Fibroblast of gingiva (primary cell): Measurements from ENCODE around the gene PPP1R9A.
A peak's percentile ranks its signal among the peaks of the same experiment; 100 is the strongest.

ENCODE experiments used
- DNase-seq: peaks from one replicate; pipeline ENCODE4 v3.0.0-alpha.2; 2011; ENCODE audit warnings: low read depth

Gene PPP1R9A

DNA sequence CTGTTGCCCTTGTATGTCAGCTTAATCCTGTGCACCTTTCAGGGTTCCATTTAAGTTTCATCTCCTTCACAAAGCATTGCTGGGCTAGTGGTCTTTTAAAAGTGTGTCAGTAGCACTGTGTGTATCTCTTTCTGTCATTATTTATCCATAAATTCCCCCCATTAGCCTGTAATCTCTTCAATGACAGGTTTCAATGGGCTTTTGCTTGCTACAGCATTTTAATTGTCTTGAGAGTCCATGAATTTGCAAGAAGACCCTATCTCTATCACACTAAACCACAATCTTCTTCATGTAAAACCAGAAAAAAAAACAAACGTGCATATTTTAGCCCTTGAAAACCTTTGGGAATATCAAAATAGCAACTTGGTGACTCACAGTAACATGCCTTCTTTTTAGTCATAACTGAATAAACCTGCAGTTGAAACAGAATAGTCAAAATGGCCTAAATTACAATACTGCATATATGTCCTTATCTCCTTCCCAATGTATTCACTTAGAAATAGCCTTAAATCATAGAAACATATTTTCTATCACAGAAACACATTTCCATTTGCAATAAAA is 298.4 kb downstream of the PPP1R9A start:
- DNase-seq, result peak; percentile 48

- DNase-seq, result no peak
Measured at GRCh38 chr7:95209276-95209675, 301.9 kb downstream of the PPP1R9A start.

- DNase-seq, result no peak
Measured at GRCh38 chr7:95209788-95210187, 302.4 kb downstream of the PPP1R9A start.

GRCh38 chr7:95213148-95213547 is 305.8 kb downstream of the PPP1R9A start:
- DNase-seq, result peak; percentile 9

GRCh38 chr7:95213809-95214492 is 306.6 kb downstream of the PPP1R9A start:
- DNase-seq, result peak; percentile 78

- DNase-seq, result no peak
Measured at GRCh38 chr7:95219721-95220120, 312.3 kb downstream of the PPP1R9A start.

DNA sequence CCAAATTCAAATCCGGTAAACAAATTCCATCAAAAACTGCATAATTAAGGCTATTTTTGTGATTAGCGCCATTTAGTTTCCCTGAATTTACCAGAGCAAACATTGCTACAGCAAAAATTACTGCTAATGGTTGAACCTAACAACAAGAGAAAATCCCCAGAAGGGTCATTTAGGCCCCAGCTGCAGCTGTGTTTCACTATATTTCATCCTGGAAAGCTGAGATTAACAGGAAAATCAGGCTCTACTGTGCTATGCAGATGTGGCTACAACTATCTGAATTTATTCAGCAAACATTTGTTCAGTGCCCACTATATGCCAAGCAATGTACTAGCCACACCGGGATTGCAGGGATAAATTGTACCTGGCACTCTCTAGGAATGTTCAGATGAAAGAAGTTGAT is 312.9 kb downstream of the PPP1R9A start:
- no peak for DNase-seq

GRCh38 chr7:95225301-95225700 is 317.9 kb downstream of the PPP1R9A start:
- DNase-seq, result no peak

DNA sequence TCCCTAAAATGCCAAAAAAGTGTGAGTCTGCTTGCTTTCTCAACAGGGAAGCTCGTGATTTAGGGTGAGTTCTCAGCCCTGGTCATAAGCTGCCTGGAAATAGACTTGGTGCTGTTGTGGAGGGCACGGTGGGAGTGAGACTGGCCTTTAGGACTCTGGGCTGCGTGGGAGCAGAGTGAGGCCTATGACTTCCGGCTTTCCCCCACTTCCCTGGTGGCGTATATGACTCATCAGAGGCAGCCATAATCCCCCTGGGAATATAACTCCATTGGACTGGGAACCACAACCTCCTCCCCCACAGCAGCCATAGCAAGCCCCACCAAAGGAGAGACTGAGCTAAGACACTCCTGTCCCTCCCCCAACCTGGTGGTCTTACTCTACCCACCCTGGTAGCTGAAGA is 321.9 kb downstream of the PPP1R9A start:
- DNase-seq, result no peak

DNA sequence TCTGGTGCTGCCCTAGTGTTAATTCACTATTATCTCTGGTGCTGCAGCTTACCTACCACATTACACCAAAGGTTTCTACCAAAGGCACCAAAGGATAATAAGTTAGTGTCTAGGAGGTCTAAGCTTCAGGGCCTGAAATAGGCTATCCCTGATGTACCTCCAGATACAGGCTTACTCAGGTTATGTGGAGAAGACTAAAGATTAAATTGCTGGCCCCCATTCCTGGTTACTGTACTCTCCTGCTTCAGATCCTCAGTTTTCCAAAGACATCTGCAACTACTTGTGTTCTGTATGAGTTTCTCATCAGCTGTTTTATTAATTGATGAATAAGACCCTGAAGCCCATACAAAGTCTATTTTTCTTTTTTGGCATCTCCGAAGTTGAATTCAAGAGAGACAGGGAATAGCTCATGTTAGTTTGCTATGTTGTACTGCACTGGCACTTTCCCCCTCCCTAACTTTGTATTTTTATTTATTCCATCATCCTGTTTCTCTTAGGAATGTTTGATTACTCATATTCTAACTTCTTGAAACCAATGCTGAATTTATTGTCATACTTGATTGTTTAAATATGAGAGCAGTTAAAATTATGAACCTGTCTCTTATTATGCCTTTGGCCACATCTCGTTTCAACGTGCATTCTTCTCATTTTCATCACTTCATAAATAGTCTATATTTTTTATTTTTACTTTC is 331.0 kb downstream of the PPP1R9A start:
- no peak for DNase-seq

- DNase-seq, result no peak
Measured at GRCh38 chr7:95240921-95241320, 333.5 kb downstream of the PPP1R9A start.

DNA sequence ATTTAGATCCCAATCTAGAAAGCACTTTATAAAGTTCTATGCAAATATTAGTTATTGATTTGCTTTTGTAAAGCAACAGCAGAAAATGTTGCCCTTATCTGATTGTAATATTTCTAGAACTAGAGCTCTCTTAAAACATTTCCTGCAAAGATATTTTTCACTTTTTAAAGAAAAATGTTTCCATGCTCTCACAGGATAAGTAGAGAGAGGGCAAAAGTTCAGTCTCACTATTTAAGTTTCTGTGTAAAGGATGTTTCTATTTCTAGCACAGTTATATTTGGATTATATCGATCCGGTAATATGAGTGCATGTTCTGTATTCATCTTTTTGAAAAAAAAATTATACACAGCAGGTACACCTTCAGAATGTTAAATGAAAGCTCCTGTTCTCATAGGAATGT is 334.9 kb downstream of the PPP1R9A start:
- DNase-seq, result no peak

DNA sequence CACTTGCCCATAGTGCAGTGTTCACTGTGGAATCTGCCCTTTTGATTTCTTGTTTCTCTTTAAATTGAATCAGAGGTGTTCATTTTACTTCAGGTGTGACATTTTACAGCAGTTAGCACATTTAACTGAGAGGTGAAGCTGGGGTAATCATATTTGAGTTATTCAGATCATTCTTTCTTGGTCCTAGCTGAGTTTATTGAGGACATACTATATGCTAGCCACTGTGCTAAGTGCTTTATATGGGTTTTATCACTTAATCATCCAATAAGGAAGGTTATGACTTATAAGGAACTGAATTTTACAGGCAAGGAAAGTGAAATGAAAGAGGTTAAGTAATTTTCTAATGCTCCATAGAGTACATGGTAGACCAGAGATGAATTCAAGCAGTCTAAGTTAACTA is 337.2 kb downstream of the PPP1R9A start:
- no peak for DNase-seq

GRCh38 chr7:95245828-95246500 is 338.6 kb downstream of the PPP1R9A start:
- DNase-seq, result no peak

DNA sequence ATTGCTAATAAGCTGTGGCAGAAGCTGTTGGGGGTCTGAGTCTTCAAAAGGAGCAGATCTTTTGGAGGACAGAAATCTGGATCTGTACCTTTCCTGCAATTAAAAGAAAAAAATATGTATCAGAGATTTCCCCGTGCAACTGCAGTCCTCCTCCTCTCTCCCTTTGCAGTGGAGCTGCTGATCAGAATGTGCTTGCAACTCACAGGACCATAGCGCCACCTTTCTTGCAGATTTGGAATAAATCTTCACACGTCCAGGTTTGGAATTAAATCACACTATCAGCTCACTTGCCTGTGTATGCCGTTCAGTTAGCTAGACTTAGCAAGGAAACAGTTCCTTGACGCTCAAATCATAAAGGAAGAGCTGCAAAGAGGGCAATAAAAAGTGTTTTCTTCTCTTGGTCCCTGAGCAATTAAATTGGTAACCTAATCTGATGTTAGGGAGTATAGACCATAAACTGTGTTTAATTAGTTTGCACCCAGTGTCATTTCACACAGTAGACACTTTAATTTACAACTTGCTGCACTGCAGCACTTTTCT is 339.5 kb downstream of the PPP1R9A start:
- DNase-seq, result peak; percentile 66

DNA sequence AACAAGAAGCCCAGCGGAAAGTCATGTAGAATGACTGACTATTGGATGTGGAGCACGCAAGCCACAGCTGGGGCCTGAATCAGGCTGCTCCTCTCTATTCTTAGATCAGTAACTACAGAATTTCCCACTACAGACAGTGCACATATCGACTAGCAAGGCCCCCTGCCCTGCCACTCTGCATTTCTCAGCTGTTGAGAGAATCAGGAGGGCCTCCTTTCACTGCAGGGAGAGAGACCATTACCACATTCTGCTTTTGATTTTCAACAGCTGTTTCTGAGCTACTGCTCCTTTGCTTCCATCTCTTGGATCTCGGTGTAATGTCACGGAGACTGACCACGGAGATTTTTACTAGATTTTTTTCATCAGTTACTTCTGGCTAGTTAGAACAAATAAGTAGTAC is 343.2 kb downstream of the PPP1R9A start:
- DNase-seq, result no peak

- no peak for DNase-seq
Measured at GRCh38 chr7:95251966-95252365, 344.6 kb downstream of the PPP1R9A start.

DNA sequence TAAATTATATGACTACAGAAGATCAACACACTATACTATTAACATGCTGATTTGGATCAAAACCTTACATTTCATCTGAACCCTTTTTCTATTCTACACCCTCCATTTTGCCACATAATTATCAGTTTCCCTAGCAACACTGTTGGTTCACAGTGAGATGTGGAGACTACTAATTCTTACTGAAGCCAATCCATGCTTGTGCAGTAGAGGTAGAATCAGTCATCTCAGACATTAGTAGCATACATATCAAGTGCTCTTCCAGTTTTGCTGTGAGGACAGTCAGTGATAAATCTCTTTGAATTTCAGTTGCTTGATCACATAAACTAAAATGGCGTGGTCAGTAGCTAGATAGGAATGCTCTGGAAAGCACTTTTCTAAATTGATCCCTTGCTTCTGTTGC is 346.6 kb downstream of the PPP1R9A start:
- DNase-seq, result no peak

- no peak for DNase-seq
Measured at GRCh38 chr7:95255691-95256090, 348.3 kb downstream of the PPP1R9A start.

- no peak for DNase-seq
Measured at GRCh38 chr7:95261895-95262415, 354.6 kb downstream of the PPP1R9A start.

GRCh38 chr7:95262875-95263274 is 355.5 kb downstream of the PPP1R9A start:
- no peak for DNase-seq

GRCh38 chr7:95263785-95264362 is 356.5 kb downstream of the PPP1R9A start:
- no peak for DNase-seq
